Measurements from ENCODE around the gene STPG4. TPM values are rescaled to one million over a fixed set of nuclear protein-coding genes. Genes with fewer than 3 reads are reported as not detected.

Gene STPG4
- total RNA-seq, 1 experiment from 2014 or later: 0.14 TPM

- no peaks in the 10 kb centered on the region for H3K27me3 ChIP-seq
- H3K4me1 ChIP-seq: no peaks in the 10 kb centered on the region; the same call in 1 of the 2 replicates
- no peaks in the 10 kb centered on the region for H3K9me3 ChIP-seq (replicated peaks)
- H3K36me3 ChIP-seq: no peaks in the 10 kb centered on the region
- no peak for DNase-seq
- no peak overlapping the region for H3K4me3 ChIP-seq
- H3K27ac ChIP-seq: no peak overlapping the region
These were observed 59.6 kb downstream of the STPG4 start for GRCh38 chr2:47095349-47096020.

DNA sequence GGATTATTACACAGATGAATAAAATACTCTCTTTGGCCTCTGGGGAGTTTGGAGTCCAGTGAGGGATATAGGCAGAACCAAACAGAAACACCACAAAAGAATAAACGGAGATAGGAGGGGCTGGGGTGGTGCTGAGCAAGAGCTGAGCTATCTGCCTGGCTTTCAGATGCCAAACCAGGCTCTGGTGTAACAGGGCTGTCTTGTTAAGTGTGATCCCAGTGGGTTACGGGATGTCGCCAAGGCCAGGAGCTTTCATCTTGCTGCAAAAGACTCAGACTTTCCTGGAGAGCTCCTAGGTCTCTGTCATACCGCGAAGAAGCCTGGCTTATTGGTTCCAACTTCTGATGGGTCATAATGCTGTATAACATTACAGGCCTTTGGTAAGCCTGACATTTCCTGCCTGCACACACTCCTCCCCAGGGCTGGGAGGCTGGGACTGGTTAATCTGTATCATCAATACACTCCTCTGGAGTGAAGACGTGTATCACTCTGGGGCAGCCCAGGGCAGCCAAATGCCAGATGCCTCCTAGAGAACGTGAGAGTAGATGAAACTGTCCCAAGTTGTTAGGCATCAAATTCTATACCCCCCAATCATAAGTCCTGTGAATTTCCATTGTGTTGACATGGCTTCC lies 60.5 kb downstream of the STPG4 start:
- H3K4me1 ChIP-seq: no peaks in the 10 kb centered on the region; the same call in 1 of the 2 replicates
- DNase-seq: no peak
- H3K27me3 ChIP-seq: no peaks in the 10 kb centered on the region
- no peak overlapping the region for H3K27ac ChIP-seq
- H3K36me3 ChIP-seq: no peaks in the 10 kb centered on the region
- no peak overlapping the region for H3K4me3 ChIP-seq
- no peaks in the 10 kb centered on the region for H3K9me3 ChIP-seq (replicated peaks)

DNA sequence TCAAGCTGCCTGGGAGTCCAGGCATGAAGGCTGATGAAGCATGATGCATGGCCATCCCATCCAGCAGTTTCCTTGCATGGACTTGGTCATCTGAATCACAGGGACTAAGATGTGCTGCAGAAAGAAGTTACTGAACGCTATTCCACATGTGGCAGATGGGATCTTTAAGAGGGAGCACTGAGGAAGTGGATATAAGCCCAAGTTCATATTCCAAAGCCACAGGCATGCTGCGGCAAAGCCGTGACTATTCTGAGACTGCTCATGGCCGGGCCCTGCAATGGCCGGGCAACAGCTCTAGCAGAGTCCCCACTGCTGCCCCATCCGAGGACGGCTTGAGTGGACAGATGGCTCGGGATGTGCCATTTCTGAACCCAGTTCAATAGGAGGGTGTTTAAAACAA lies 61.5 kb downstream of the STPG4 start:
- H3K27me3 ChIP-seq: no peaks in the 10 kb centered on the region
- DNase-seq: no peak

GRCh38 chr2:47092465-47092864 lies 62.6 kb downstream of the STPG4 start:
- Histone ChIP-seq H3K9me3 (replicated peaks) (no peaks in the 10 kb centered on the region), H3K27me3 (no peaks in the 10 kb centered on the region), H3K4me3 (no peak overlapping the region), H3K36me3 (no peaks in the 10 kb centered on the region), H3K4me1 (peaks cover 6% of the 10 kb centered on the region), H3K27ac (no peak overlapping the region)
- no peak for DNase-seq

More for the DNA sequence above, 61.5 kb downstream of the STPG4 start:
- H3K4me1 ChIP-seq: peaks cover 6% of the 10 kb centered on the region
- no peak overlapping the region for H3K27ac ChIP-seq
- no peaks in the 10 kb centered on the region for H3K36me3 ChIP-seq
- no peak overlapping the region for H3K4me3 ChIP-seq
- no peaks in the 10 kb centered on the region for H3K9me3 ChIP-seq (replicated peaks)

DNA sequence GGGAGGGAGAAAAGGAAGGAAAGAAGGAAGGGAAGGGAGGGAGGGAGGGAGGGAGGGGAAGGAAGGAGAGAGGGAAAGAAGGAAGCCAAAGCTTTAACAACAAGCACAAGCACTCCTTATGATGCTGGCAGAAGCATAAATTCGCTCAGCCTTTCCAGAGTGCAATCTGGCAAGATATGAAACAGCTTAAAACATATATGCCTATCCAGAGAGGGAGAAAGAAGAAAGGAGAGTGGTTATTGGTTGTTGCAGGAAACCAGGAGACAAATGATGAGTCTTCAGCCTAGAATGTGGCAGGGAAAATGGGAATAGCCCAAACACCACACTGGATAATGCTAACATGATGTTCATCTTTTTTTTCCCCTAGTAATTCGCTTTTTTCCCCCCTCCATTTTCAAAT lies 64.0 kb downstream of the STPG4 start:
- DNase-seq: no peak
- H3K36me3 ChIP-seq: no peaks in the 10 kb centered on the region
- no peaks in the 10 kb centered on the region for H3K27me3 ChIP-seq
- no peaks in the 10 kb centered on the region for H3K9me3 ChIP-seq (replicated peaks)
- H3K4me1 ChIP-seq: peaks cover 6% of the 10 kb centered on the region
- H3K4me3 ChIP-seq: no peak overlapping the region
- H3K27ac ChIP-seq: no peak overlapping the region

- Histone ChIP-seq H3K4me3 (no peak overlapping the region), H3K36me3 (no peaks in the 10 kb centered on the region), H3K27ac (no peak overlapping the region), H3K27me3 (no peaks in the 10 kb centered on the region), H3K9me3 (replicated peaks) (no peaks in the 10 kb centered on the region), H3K4me1 (peaks cover 6% of the 10 kb centered on the region)
- DNase-seq: no peak
These were observed 66.0 kb downstream of the STPG4 start for GRCh38 chr2:47089083-47089464.

GRCh38 chr2:47088371-47089082 lies 66.6 kb downstream of the STPG4 start:
- Histone ChIP-seq H3K27ac (no peak overlapping the region), H3K36me3 (no peaks in the 10 kb centered on the region), H3K9me3 (replicated peaks) (no peaks in the 10 kb centered on the region), H3K4me3 (no peak overlapping the region), H3K4me1 (peaks cover 6% of the 10 kb centered on the region), H3K27me3 (no peaks in the 10 kb centered on the region)
- no peak for DNase-seq

DNA sequence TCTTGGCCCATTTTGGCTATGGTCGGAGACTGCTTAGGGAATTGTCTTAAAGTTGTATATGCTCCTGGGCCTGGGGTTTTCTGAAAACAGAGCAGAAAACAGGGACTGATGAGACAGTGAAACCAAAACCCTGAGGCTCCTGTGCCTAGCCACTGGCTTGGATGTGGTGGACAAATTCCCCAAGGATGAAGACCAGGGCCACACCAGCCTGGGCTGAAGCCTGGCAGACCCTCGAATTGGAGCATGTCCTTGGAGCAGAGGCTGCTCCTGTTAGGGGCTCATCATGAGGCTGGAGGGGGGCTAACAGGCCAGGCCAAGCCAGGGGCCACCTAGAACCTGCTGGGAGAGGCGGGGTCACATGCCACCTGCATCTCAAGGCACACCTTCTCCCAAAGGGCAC lies 68.1 kb downstream of the STPG4 start:
- Histone ChIP-seq H3K4me1 (peaks cover 6% of the 10 kb centered on the region), H3K27me3 (no peaks in the 10 kb centered on the region), H3K27ac (no peak overlapping the region)

GRCh38 chr2:47086571-47086970 lies 68.5 kb downstream of the STPG4 start:
- no peak overlapping the region for H3K27ac ChIP-seq
- H3K4me3 ChIP-seq: no peak overlapping the region
- H3K4me1 ChIP-seq: peaks cover 6% of the 10 kb centered on the region
- no peak for DNase-seq
- H3K9me3 ChIP-seq (replicated peaks): no peaks in the 10 kb centered on the region
- no peaks in the 10 kb centered on the region for H3K27me3 ChIP-seq
- no peaks in the 10 kb centered on the region for H3K36me3 ChIP-seq

More for the DNA sequence above, 68.1 kb downstream of the STPG4 start:
- Histone ChIP-seq H3K9me3 (replicated peaks) (no peaks in the 10 kb centered on the region), H3K36me3 (no peaks in the 10 kb centered on the region), H3K4me3 (no peak overlapping the region)
- DNase-seq: no peak

- no peaks in the 10 kb centered on the region for H3K9me3 ChIP-seq (replicated peaks)
- no peak overlapping the region for H3K27ac ChIP-seq
- no peaks in the 10 kb centered on the region for H3K36me3 ChIP-seq
- no peak for DNase-seq
- no peak overlapping the region for H3K4me3 ChIP-seq
- no peaks in the 10 kb centered on the region for H3K27me3 ChIP-seq
- peaks cover 6% of the 10 kb centered on the region for H3K4me1 ChIP-seq
These were observed 69.0 kb downstream of the STPG4 start for GRCh38 chr2:47086054-47086471.

GRCh38 chr2:47083886-47084687 lies 71.0 kb downstream of the STPG4 start:
- Histone ChIP-seq H3K9me3 (replicated peaks) (no peaks in the 10 kb centered on the region), H3K4me1 (peaks cover 4% of the 10 kb centered on the region), H3K27me3 (no peaks in the 10 kb centered on the region), H3K4me3 (no peak overlapping the region), H3K27ac (no peak overlapping the region), H3K36me3 (no peaks in the 10 kb centered on the region)
- DNase-seq: no peak

GRCh38 chr2:47083485-47083884 lies 71.6 kb downstream of the STPG4 start:
- H3K27ac ChIP-seq: no peak overlapping the region
- H3K4me1 ChIP-seq: no peaks in the 10 kb centered on the region

DNA sequence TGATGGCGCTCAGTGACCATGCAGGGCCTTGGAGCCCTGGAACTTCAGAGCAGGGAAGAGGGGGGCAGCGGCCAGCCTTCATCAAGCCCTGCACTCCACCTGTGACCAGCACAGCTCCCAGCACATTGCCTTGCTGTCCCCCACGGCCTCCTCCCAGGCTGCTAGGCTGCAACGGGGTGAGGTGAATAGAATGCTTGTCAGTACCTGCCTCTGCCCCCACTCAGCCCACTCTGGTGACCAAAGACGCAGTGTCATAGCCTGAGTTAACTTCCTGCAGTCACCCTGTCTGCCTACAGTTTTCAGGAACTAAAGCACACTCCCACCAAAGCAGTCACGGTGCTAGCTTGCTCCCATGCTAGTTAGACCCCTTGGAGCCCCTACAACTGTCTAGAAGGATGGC lies 72.1 kb downstream of the STPG4 start:
- DNase-seq: no peak
- H3K27me3 ChIP-seq: no peaks in the 10 kb centered on the region
- no peaks in the 10 kb centered on the region for H3K36me3 ChIP-seq
- no peak overlapping the region for H3K27ac ChIP-seq
- no peaks in the 10 kb centered on the region for H3K9me3 ChIP-seq (replicated peaks)
- no peak overlapping the region for H3K4me3 ChIP-seq
- H3K4me1 ChIP-seq: peaks cover under 1% of the 10 kb centered on the region; the same call in 1 of the 2 replicates

More at GRCh38 chr2:47083485-47083884, 71.6 kb downstream of the STPG4 start:
- no peak for DNase-seq
- H3K36me3 ChIP-seq: no peaks in the 10 kb centered on the region
- H3K27me3 ChIP-seq: no peaks in the 10 kb centered on the region
- no peaks in the 10 kb centered on the region for H3K9me3 ChIP-seq (replicated peaks)
- H3K4me3 ChIP-seq: no peak overlapping the region

- no peaks in the 10 kb centered on the region for H3K27me3 ChIP-seq
- DNase-seq: no peak
- H3K4me3 ChIP-seq: no peak overlapping the region
- H3K36me3 ChIP-seq: no peaks in the 10 kb centered on the region
- peaks cover 21% of the 10 kb centered on the region for H3K4me1 ChIP-seq
- H3K9me3 ChIP-seq (replicated peaks): no peaks in the 10 kb centered on the region
- H3K27ac ChIP-seq: no peak overlapping the region
These were observed 74.2 kb downstream of the STPG4 start for GRCh38 chr2:47080888-47081301.
